Measurements from ENCODE around the gene DTNB.

GRCh38 chr2:25386971-25387875, 286.2 kb downstream of the DTNB start:
- TF ChIP-seq CTCF (IDR thresholded peaks at IDR 0.05; ENCODE audit: poor library complexity) (no peak), EZH2 (IDR thresholded peaks at IDR 0.05; ENCODE audit: borderline replicate concordance) (no peak)
